ENCODE results near the gene DNAJC30. TPM values are rescaled to one million over a fixed set of nuclear protein-coding genes. Genes with fewer than 3 reads are reported as not detected.

The DNAJC30 gene
- total RNA-seq, 3 donors from 2014 or later (not counting 1 experiment from before 2014, with no cell fraction given) = 8.7 to 9.9 (median 9.3) TPM

GRCh38 chr7:73649576-73649975, 33.7 kb downstream of the DNAJC30 start:
- H3K4me1 Mint-ChIP-seq = peaks cover 0 to 16% of the 10 kb centered on the region in 2 donors
- Histone ChIP-seq H3K4me1 (ENCODE audit: control insufficient read depth, insufficient read depth, low read length) (peaks cover 5% of the 10 kb centered on the region), H3K27me3 (ENCODE audit: control insufficient read depth, insufficient read depth, low read length) (peaks cover 21% of the 10 kb centered on the region), H3K4me3 (ENCODE audit: low read length) (no peak overlapping the region), H3K9me3 (ENCODE audit: control insufficient read depth, insufficient read depth, low read length) (no peaks in the 10 kb centered on the region), H3K27ac (ENCODE audit: low read length) (no peak overlapping the region), H3K36me3 (ENCODE audit: control insufficient read depth, insufficient read depth, low read length) (no peaks in the 10 kb centered on the region)
- DNase-seq = no peak
- no peak overlapping the region for H3K4me3 Mint-ChIP-seq
- H3K27ac Mint-ChIP-seq = no peak overlapping the region
- 33% methylated on average over 8 of the region's 9 CpGs for WGBS (ENCODE audit: insufficient coverage)
- H3K36me3 Mint-ChIP-seq = no peaks in the 10 kb centered on the region
- no peak for TF ChIP-seq CTCF (IDR thresholded peaks at IDR 0.05)
- ATAC-seq = no peak
- H3K27me3 Mint-ChIP-seq (ENCODE audit: low read depth in 2 of 2) = peaks cover 44 to 53% of the 10 kb centered on the region in 2 donors
- no peaks in the 10 kb centered on the region for H3K9me3 Mint-ChIP-seq
- intact Hi-C loops (cut with micrococcal nuclease) = no loop called here

GRCh38 chr7:73648593-73649332, 34.5 kb downstream of the DNAJC30 start:
- no peaks in the 10 kb centered on the region for H3K9me3 ChIP-seq (ENCODE audit: control insufficient read depth, insufficient read depth, low read length)
- H3K27me3 Mint-ChIP-seq (ENCODE audit: low read depth in 2 of 2) = peaks cover 46 to 53% of the 10 kb centered on the region in 2 donors
- no peak for DNase-seq
- no peak overlapping the region for H3K4me3 ChIP-seq (ENCODE audit: low read length)
- H3K4me1 ChIP-seq (ENCODE audit: control insufficient read depth, insufficient read depth, low read length) = peaks cover 5% of the 10 kb centered on the region
- no peak for TF ChIP-seq CTCF (IDR thresholded peaks at IDR 0.05)
- peaks cover 21% of the 10 kb centered on the region for H3K27me3 ChIP-seq (ENCODE audit: control insufficient read depth, insufficient read depth, low read length)
- peak overlapping the region; percentile 54 for H3K4me3 Mint-ChIP-seq
- WGBS (ENCODE audit: insufficient coverage) = 58% methylated on average over 1 of the region's 1 CpG
- H3K4me1 Mint-ChIP-seq = peaks cover 0 to 16% of the 10 kb centered on the region in 2 donors
- intact Hi-C loops (cut with micrococcal nuclease) = no loop called here
- H3K36me3 Mint-ChIP-seq = no peaks in the 10 kb centered on the region
- H3K9me3 Mint-ChIP-seq = no peaks in the 10 kb centered on the region
- H3K27ac Mint-ChIP-seq = peak overlapping the region in 1 of 2 donors; percentile 2
- no peak overlapping the region for H3K27ac ChIP-seq (ENCODE audit: low read length)
- ATAC-seq = no peak
- H3K36me3 ChIP-seq (ENCODE audit: control insufficient read depth, insufficient read depth, low read length) = no peaks in the 10 kb centered on the region

GRCh38 chr7:73647725-73648592, 35.3 kb downstream of the DNAJC30 start:
- peak; percentile 2 for TF ChIP-seq CTCF (IDR thresholded peaks at IDR 0.05)
- H3K4me1 Mint-ChIP-seq = peaks cover 0 to 16% of the 10 kb centered on the region in 2 donors
- peak overlapping the region; percentile 54 for H3K4me3 Mint-ChIP-seq
- Histone ChIP-seq H3K27me3 (ENCODE audit: control insufficient read depth, insufficient read depth, low read length) (peaks cover 24% of the 10 kb centered on the region), H3K4me1 (ENCODE audit: control insufficient read depth, insufficient read depth, low read length) (peaks cover 5% of the 10 kb centered on the region), H3K27ac (ENCODE audit: low read length) (no peak overlapping the region), H3K36me3 (ENCODE audit: control insufficient read depth, insufficient read depth, low read length) (no peaks in the 10 kb centered on the region), H3K9me3 (ENCODE audit: control insufficient read depth, insufficient read depth, low read length) (no peaks in the 10 kb centered on the region), H3K4me3 (ENCODE audit: low read length) (no peak overlapping the region)
- H3K27ac Mint-ChIP-seq = peak overlapping the region in 1 of 2 donors; percentile 2
- intact Hi-C loops (cut with micrococcal nuclease) = no loop called here
- ATAC-seq (peak; percentile 57 to 81 (median 76)), DNase-seq (peak; percentile 23 to 66)
- H3K9me3 Mint-ChIP-seq = no peaks in the 10 kb centered on the region
- no peaks in the 10 kb centered on the region for H3K36me3 Mint-ChIP-seq
- 3% methylated on average over 62 of the region's 62 CpGs for WGBS (ENCODE audit: insufficient coverage)
- peaks cover 46 to 50% of the 10 kb centered on the region in 2 donors for H3K27me3 Mint-ChIP-seq (ENCODE audit: low read depth in 2 of 2)

Measured in natural killer cell (primary cell).